Effector CD4-positive, alpha-beta T cell (primary cell): Measurements from ENCODE around the gene MAPT.

Source experiments
- DNase-seq: peaks from one replicate; pipeline ENCODE4 v3.0.0-alpha.2; 2020

Gene MAPT

GRCh38 chr17:45863857-45864654, 30.3 kb upstream of the MAPT start:
- no peak for DNase-seq

GRCh38 chr17:45867171-45867570, 27.2 kb upstream of the MAPT start:
- DNase-seq, result no peak

GRCh38 chr17:45867702-45868101, 26.7 kb upstream of the MAPT start:
- no peak for DNase-seq

DNA sequence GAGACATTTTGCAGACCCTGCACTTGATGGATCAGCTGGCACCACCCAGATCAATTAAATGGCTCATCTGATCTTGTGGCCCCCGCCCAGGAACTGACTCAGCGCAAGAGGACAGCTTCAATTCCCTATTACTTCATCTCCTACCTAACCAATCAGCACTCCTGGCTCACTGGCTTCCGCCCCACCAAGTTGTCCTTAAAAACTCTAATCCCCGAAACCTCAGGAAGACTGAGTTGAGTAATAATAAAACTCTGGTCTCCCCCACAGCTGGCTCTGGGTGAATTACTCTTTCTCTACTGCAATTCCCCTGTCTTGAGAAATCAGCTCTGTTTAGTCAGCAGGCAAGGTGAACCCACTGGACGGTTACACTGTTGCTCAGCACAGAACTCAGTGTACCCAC, 26.1 kb upstream of the MAPT start:
- no peak for DNase-seq

DNA sequence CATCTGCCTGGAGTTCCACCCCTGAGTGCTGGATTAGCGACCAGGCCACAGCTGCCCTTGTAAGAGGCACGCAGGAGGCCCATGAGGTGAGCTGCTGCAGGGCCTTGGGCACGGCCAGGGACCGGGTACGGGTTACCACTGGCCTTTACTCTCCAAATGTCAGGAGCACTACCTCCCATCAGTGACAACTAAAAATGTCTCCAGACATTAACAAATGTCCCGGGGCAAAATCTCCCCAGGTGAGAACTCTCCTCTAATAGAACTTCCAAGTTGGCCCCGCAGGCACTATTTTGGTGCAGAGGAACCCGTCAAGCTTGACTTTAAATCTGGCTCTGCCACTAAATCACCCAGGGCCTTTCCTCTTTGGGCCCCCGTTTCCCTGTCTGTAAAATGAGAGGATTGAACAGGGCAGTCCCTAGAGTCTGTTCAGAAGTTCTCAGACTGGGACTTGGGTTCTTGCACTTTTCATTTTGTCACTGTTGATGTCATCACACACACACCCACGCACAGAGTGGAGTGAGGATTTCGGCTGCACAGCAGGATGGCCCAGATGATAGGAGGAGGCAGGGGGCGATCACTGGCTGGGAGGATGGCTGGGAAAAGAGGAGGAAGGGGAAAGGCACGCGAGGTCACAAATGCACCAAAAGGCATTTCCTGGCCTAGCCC, 24.5 kb upstream of the MAPT start:
- DNase-seq, result no peak

DNA sequence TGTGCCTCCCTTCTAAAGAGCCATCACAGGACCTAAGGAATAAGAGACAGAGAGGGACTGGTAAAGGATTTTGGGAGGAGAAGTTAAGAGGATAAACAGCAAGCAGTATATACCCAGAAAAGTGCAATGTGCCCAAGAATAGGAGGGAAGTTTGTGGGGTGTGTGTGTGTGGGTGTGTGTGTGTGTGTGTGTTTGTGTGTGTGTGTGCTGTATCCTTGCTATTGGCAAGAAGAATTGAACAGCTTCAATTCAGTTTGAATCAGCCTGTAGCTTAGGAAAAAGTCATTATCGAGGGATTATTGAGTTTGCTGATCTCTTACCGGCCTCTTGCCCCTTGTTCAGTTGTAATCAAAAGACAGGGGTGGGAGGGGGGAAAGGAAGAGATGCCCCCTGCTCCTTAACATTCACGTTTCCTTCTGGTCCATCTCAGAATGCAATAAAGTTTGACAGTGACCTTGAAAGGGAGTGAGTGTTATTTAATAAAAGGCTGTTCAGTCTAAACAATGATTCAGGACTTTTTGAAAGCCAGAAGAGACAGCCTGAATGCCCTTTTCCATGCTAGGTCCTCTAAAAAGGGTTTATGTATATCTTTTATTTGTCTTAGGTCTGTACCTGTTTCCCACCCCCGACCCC, 23.9 kb upstream of the MAPT start:
- no peak for DNase-seq

DNA sequence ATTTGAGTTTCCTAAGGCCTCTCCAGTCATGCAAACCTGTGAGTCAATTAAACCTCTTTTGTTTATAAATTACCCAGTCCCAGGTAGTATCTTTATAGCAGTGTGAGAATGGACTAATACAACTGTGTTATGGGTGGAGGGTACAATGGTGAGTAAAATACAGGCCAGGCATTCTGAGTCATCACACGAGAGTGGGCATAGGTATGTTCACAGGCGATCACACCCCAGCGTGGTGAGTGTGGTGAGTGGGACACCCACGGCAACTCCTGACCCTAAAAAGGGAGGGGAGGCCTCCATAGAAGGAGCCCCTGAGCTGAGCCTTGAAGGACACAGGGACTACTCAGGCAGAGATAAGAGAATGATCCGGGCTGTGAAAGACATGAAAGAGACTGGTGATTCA, 22.6 kb upstream of the MAPT start:
- DNase-seq, result no peak

DNA sequence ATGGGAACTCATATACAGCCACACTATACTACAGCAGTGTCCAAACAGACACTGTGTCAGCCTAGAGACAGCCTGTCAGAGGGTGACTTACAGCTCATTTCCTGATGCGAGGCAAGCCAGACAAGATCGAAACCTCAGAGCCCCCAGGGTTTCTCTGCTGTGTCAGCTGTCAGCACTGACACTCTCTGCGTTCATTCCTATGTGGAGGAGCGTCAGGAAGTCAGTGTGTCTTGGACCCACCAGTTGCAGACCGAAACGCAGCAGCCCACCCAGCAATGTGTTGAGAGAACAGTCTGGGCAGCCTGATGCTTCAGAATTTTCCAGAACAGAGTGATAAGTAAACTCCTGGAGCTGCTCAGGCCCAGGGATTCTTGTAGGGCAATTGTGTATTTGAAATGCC, 20.6 kb upstream of the MAPT start:
- no peak for DNase-seq

DNA sequence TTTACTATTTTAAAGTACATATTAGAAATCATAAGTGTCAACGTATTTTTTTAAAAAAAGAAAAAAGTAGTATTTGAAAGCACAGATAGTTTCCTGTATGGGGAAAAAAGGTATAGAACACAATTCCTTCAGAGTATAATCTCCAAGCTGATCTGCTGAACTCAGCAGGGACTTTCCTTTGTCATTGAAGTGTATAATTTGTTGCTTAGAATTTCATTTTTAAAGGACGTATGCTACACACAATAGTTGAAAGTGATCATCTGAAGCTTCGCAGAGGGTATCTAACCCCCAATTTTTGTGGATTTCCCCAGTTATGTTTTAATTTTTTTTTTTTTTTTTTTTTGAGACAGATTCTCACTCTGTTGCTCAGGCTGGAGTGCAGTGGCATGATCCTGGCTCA, 20.2 kb upstream of the MAPT start:
- DNase-seq, result no peak

- no peak for DNase-seq
These were observed 17.8 kb upstream of the MAPT start for GRCh38 chr17:45876539-45876938.

DNA sequence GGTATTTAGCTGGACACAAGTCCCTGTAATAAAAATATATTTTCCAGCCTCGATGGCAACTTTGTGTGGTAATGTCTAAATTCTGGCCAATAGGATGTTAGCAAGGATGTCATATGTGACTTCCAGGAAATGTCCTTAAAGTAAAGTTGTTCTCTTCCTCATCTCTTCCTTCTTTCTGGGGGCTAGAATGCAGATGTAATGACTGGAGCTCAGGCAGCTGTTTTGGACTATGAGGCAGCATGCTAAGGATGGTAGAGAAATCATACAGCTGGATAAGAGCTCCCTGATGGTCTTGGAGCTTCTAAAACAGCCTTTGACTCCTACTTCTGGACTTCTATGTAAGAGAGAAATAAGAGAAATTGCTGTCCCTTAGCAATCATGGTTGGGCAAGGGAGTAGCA, 16.9 kb upstream of the MAPT start:
- no peak for DNase-seq

DNA sequence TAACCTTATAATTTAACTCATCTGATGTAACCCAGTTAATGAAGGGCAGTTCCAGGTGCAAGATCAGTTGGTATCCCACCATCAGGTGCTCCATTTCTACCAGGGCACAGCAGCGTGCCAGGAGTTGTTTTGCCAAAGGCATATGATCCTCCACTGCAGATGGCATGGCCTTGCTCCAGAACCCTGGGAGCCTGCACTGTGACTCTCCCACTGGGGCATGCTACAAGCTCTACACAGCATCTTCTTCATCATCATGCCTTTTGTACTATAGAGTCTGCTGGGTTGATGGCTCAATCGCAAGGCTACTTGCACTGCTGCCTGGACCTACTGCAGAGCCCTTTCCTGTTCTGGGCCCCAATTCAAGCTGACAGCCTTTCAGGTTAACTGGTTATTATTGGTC, 11.3 kb upstream of the MAPT start:
- DNase-seq, result no peak

DNA sequence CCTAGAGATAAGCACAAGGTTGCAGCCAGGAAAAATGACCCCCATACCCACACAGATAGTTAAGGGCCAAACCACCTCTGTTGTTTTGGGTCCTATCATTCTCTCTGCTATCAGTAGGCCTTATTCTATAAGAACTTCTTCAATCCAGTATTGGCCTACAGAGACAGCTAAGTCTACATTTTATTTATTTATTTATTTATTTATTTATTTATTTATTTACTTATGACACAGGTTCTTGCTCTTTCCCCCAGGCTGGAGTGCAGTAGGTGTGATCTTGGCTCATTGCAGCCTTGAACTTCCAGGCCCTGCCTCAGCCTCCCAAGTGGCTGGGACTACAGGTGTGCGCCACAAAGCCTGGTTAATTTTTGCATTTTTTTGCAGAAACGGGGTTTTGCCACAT, 7.5 kb upstream of the MAPT start:
- no peak for DNase-seq

GRCh38 chr17:45888392-45888791, 6.0 kb upstream of the MAPT start:
- no peak for DNase-seq

GRCh38 chr17:45889579-45889978, 4.8 kb upstream of the MAPT start:
- DNase-seq, result no peak

GRCh38 chr17:45893725-45894021, 681 bp upstream of the MAPT start:
- DNase-seq, result no peak

DNA sequence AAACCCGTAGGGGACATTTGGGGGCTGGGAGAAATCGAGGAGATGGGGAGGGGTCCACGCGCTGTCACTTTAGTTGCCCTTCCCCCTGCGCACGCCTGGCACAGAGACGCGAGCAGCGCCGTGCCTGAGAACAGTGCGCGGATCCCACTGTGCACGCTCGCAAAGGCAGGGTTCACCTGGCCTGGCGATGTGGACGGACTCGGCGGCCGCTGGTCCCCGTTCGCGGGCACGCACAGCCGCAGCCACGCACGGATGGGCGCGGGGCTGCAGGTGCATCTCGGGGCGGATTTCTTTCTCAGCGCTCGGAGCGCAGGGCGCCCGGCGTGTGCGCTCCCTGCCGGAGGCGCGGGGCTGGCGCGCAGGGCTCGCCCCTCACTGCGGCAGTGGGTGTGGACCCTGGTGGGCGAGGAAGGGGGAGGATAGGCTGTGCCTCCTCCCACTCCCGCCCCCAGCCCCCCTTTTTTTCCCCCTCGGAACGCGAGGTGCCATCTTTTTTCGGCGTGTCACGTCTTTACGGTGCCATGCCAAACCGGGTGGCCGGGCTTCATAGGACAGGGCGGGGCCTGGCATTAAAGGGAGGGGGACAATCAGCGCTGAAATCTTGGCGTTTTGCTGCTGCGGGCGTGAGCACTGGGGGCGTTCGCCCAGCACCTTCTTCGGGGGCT, 1.1 kb downstream of the MAPT start:
- no peak for DNase-seq

- DNase-seq, result no peak
These were observed 1.8 kb downstream of the MAPT start for GRCh38 chr17:45895969-45896785.

DNA sequence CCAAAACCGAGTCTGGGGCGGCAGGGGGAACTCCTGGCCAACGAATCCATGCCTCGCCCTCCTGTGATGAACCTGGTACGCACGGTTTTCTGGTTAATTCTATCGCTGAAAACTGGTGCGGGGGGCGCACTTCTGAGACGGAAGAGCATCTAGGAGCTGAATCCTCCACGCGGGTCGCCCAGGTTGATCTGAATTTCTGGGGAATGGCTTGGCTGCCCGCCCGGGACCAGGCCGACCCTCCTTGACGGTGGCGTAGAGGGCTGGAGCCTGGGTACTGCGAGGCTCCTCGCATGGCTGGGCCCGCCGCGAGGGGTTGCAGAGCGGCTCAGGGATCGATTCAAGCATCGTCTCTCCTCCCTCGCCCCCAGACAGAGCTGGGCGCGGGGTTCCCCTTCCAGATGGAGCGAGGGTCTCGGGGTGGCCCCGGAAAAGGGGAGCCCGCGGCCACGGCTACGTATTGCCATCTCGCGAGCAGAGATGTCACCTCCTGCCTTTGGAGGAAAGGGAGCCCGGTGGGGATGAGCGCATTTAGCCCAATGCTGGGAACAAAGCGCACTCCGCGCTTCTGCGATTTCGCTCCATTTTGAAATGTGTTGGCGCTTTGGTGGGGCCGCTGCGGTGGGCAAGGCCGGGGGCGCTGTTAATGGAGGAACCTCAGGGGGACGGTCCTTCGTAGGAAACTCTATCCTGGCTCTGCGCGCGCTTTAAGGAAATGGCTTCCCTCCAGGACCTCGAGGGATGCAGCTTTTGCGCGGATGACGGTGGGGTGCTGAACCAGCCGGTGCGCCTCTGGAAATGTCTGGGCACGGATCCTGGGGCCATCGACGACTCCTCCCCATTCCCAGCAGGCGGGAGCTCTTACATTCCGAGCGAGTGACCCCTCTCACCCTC, 2.7 kb downstream of the MAPT start:
- DNase-seq, result no peak

- no peak for DNase-seq
These were observed 5.8 kb downstream of the MAPT start for GRCh38 chr17:45900136-45900535.

- no peak for DNase-seq
These were observed 6.5 kb downstream of the MAPT start for GRCh38 chr17:45900723-45901415.
